Mesendoderm (in vitro differentiated cells): ENCODE results near the gene CHRM2. TPM values are rescaled to one million over a fixed set of nuclear protein-coding genes. Genes with fewer than 3 reads are reported as not detected.

Experiments used
- small RNA-seq: library from polyadenylated mRNA; stranded (forward); fragments of <200 nt; extraction: miRNeasy Mini kit (QIAGEN cat#:217004); gene quantifications from one replicate; pipeline ENCODE3, GENCODE V24; 2013; ENCODE audit not compliant: insufficient read depth

The CHRM2 gene

Small RNA genes within 50 kb of the gene (small RNA-seq; reads per million reads assigned to genes)
- gene KRT8P51: not detected
- gene MIR490: not detected
